HG03196 (cell line): Measurements from ENCODE around the gene TLCD3A.
"Not testable (repeated sequence)": the region's sequence is repeated elsewhere in the genome, so short reads cannot be mapped to it uniquely, and the experiment has no call there.

Source experiments
- ATAC-seq: cut with Tn5 transposase; IDR thresholded peaks from one replicate; pipeline ENCODE4 v1.9.1; 2021; ENCODE audit not compliant: unreplicated experiment

Gene TLCD3A

DNA sequence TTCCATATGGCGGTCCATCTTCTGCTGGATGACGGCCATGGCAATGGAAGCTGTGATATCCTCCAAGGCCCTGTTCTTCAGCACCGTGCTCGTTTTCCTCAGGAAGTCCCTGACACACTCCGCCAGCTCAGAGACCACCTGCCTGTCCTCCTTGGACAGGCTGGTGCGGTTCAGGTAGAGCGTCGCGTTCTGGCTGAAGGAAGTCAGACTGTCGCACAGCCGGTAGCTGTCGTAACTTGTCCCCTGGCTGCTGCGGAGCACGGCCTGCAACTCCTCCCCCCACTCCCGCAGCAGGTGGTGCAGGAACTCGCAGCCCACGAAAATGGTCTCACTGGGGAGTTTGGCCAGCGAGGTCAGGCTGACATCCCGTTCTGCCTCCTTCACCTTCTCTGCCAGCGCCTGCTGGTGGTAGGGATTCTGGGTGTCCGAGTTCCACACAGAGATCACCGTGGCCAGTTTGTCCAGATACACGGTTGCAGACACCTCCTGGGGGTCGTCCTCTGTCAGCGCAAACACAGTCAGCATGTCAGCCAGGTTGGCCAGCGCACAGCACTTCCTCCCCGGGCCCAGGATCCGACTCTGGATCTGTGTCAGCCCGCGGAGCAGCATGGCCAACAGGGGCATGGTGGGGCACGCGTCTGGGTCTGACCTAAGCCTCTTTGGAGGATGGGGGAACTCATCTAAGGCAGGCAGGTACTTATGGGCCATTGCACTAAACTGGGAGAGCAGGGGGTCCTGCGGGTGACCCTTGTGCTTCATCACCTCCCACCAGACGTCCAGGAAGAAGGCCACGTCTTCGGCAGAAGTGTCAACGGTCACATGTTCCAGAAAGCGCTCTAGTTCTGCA, 14.6 kb downstream of the TLCD3A start:
- ATAC-seq = no peak

DNA sequence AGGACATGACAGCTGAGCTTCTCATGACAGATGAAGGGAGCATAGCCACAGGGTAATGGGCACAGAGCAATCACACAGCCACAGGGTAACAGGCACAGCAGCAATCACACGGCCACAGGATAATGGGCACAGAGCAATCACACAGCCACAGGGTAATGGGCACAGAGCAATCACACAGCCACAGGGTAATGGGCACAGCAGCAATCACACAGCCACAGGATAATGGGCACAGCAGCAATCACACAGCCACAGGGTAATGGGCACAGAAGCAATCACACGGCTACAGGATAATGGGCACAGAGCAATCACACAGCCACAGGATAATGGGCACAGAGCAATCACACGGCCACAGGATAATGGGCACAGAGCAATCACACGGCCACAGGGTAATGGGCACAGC, 16.2 kb downstream of the TLCD3A start:
- not testable (repeated sequence) for ATAC-seq

DNA sequence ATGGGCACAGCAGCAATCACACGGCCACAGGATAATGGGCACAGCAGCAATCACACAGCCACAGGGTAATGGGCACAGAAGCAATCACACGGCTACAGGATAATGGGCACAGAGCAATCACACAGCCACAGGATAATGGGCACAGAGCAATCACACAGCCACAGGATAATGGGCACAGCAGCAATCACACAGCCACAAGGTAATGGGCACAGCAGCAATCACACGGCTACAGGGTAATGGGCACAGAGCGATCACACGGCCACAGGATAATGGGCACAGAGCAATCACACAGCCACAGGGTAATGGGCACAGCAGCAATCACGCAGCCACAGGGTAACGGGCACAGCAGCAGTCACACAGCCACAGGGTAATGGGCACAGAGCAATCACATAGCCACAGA, 17.0 kb downstream of the TLCD3A start:
- ATAC-seq = not testable (repeated sequence)

DNA sequence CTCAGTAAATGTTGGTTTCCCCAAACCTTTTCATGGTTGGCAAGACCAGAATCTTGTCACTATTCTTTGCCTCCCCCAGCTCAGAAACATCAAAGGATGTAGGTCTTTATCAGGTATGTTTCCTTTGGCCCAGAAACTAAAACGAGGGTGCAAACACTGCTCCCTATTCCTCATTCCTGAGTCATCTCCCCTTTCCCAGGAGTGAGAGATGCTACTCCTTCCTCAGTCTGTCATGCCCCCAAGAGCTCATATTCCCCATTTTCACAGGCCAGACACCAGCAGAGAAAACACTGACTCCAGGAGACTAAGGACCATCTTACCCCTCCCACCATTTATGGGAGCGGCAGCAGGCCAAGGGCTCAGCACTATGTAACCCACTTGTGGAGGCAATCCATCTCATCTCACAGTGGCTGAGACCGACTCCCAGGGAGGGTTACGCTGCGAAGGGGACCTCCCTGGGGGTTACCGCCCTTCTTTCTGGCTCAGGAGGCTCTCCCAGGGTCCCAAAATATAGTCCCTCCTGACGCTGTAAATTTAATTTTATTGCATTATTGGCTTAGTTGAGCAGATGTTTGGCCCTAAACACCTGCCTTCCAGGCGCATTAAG, 18.1 kb downstream of the TLCD3A start:
- ATAC-seq = no peak

DNA sequence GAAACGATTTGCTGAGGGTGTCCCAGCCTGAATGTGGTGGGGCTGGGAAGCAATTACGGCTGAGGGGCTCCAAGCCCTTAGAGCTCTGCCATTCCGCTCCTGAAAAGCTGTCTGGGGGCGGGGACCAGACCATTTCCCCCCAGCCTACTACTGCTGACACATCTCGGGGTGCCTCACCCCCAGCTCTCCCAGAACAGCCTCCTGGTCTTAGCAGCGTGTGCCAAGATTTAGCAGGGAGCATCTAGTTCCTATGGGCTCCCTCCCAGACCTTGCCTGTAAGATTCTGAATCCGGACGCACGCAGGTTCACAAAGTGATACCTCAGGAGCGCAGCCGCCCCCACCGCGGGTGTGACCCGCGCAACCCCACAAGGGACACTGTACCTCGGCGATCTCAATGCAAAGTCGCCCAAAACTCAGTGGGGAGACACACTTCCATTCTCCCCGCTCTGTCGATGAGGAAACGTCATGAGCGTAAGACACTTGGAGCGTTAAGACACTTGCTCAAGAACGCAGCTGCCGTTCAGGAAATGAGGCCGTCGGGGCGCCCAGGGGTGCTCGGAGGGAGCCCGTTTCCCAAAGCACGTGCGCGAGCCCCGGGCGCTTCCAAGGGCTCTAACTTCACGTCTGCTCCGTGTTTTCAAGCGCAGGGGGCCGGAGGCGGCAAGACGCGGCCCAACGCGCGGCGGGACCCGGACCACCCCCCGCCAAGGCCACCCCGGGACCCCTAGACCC, 19.0 kb downstream of the TLCD3A start:
- peak; percentile 37 for ATAC-seq

GRCh38 chr17:752002-752619, 19.7 kb downstream of the TLCD3A start, which contains the start of gene GEMIN4:
Gene GEMIN4, minus strand, starts transcription at chr17:752264. Its CDS starts 122 bp downstream, at chr17:752142.
- ATAC-seq = peak; percentile 84

DNA sequence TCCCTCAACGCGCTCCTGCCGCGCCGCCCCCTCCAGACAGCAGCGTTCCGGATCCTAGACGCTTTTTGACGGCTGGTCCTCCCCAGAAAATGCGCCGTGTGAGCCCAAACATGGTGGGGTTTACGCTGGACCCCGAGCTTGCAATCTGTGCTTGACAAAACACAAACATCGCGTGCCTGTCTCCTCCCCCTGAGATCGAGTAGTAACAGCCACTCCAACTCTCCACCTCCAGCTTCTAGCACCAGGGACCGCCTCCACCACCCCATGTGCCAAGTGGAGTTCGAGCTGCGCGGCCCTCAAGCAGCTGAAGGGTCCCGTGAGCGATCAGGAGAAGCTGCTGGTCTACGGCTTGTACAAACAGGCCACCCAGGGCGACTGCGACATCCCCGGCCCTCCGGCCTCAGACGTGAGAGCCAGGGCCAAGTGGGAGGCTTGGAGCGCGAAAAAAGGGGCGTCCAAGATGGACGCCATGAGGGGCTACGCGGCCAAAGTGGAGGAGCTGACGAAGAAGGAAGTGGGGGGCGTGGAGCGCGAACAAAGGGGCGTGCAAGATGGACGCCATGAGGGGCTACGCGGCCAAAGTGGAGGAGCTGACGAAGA, 20.3 kb downstream of the TLCD3A start:
- ATAC-seq = no peak

- no peak for ATAC-seq
These were observed 21.0 kb downstream of the TLCD3A start for GRCh38 chr17:753418-753817.

- ATAC-seq = not testable (repeated sequence)
These were observed 23.0 kb downstream of the TLCD3A start for GRCh38 chr17:755319-755961.

- not testable (repeated sequence) for ATAC-seq
These were observed 23.7 kb downstream of the TLCD3A start for GRCh38 chr17:756010-756567.

- ATAC-seq = no peak
These were observed 27.6 kb downstream of the TLCD3A start for GRCh38 chr17:759964-760363.

DNA sequence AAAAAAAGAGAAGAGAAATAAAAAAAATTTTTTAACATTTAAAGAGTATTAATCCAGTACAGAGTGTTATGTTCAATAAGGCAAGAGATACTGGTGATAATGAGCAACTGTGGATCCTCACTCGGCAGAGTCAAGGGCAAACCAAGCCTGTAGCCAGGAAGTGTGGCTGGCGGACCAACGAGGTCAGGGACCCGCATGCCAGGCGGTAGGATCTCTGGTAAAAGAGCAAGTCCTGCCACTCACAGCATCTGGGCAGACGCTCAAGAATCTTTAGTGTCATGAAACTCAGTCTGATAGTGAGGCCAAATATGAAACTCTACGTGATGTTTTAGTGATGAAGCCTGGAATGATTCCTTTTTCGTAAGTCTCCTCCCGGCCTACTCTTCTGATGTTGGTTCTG, 28.0 kb downstream of the TLCD3A start:
- ATAC-seq = no peak

- ATAC-seq = no peak
These were observed 34.7 kb downstream of the TLCD3A start for GRCh38 chr17:767076-767475.

- ATAC-seq = no peak
These were observed 40.6 kb downstream of the TLCD3A start for GRCh38 chr17:773016-773415.

- ATAC-seq = no peak
These were observed 41.3 kb downstream of the TLCD3A start for GRCh38 chr17:773467-774312.

DNA sequence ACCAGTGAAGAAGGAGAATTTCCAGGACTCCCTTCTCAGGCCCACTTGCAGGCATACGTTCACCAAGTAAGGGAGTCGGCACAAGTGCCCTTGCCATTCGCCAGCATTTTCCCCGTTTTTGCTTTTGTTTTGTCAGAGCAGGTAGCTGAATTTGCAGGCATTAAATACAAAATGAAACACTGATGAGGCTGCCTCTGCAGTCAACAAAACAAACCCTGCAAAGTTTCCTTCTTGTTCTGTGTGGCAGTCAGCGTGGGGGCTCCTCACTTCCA, 41.9 kb downstream of the TLCD3A start:
- no peak for ATAC-seq

DNA sequence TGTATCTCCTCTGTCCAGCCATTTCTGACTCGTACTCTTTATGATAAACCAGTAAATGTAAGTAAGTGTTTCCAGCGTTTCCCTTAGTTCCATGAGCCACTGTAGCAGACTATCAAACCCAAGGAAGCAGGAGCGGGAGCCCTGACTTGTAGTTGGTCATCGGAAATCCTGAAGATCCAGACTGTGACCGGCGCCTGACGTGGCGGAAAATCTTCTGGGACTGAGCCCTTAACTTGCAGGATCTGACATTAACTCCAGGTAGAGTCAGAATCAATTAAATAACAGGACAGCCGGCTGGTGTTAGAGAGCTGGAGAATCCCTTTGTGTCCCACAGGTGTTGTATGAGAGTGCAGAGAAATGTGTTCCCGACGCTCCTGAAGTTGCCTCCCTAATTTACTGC, 45.7 kb downstream of the TLCD3A start:
- no peak for ATAC-seq

- peak; percentile 84 for ATAC-seq
These were observed 49.7 kb downstream of the TLCD3A start, which contains the start of the genes GLOD4 and MRM3 for GRCh38 chr17:781805-782731. Gene GLOD4, minus strand, starts transcription at chr17:782280. Its CDS starts 25 bp downstream, at chr17:782255. Gene MRM3, plus strand, starts transcription at chr17:782353. Its CDS starts 26 bp downstream, at chr17:782379.
